Subcutaneous adipose tissue (tissue), 4 donors: ENCODE measurements around the gene C22orf39. TPM values are rescaled to one million over a fixed set of nuclear protein-coding genes. Genes with fewer than 3 reads are reported as not detected.

Experiments used
- total RNA-seq, 4 donors: library from RNA; depleted of rRNA; stranded (reverse); fragments of >200 nt; gene quantifications; one replicate each; pipeline ENCODE4 v1.1.0, GENCODE V29; 2016
- TF ChIP-seq, protein P1 (sequence below): fragments of 450-650 bp; IDR thresholded peaks from one replicate; pipeline ENCODE4 v1.5.1; 2016; ENCODE audit warnings: low read depth, mild to moderate bottlenecking, control low read depth, antibody characterized with exemption, moderate library complexity

The C22orf39 gene
- total RNA-seq, 4 donors from 2014 or later, result 45.4 to 81.8 (median 62.3) TPM

DNA sequence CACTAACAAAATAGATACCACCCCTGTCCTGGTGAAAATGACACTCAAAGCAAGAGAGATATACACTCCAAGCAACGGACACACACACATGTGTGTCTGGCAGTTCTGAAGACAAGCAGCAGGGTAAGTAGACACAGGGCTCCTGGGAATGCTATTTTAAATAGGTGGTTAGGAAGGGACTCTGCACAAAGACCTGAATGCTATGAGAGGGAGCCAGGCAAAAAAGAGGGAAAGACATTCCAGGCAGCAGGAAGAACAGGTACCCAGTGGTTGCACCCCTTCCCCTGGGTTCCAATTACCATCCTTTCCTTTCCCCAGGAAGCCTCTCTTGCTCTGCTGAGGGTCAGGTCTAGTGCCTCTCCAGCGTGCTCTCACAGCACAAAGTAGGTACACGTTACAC lies 28.5 kb upstream of the C22orf39 start:
- TF ChIP-seq, protein P1, sequence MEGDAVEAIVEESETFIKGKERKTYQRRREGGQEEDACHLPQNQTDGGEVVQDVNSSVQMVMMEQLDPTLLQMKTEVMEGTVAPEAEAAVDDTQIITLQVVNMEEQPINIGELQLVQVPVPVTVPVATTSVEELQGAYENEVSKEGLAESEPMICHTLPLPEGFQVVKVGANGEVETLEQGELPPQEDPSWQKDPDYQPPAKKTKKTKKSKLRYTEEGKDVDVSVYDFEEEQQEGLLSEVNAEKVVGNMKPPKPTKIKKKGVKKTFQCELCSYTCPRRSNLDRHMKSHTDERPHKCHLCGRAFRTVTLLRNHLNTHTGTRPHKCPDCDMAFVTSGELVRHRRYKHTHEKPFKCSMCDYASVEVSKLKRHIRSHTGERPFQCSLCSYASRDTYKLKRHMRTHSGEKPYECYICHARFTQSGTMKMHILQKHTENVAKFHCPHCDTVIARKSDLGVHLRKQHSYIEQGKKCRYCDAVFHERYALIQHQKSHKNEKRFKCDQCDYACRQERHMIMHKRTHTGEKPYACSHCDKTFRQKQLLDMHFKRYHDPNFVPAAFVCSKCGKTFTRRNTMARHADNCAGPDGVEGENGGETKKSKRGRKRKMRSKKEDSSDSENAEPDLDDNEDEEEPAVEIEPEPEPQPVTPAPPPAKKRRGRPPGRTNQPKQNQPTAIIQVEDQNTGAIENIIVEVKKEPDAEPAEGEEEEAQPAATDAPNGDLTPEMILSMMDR, result no peak

DNA sequence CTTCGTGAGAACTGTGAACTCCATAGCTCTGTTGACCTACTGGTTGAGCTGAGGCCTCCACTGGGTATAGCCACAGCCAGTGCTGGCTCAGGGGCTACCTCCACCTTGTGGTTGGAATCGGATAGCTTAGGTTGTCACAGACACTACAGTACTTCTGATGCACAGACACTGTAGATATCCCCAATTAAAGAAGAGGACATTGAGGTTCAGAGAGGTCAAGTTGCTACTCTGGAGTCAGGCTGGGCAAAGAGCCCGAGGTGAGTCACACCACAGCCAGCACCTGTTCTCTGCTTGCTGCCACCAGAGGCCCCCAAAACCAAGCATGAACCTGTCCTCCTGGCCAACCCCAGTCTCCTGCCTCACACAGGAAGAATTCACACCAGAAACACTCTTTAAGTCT lies 26.1 kb upstream of the C22orf39 start:
- TF ChIP-seq, protein P1, result no peak

DNA sequence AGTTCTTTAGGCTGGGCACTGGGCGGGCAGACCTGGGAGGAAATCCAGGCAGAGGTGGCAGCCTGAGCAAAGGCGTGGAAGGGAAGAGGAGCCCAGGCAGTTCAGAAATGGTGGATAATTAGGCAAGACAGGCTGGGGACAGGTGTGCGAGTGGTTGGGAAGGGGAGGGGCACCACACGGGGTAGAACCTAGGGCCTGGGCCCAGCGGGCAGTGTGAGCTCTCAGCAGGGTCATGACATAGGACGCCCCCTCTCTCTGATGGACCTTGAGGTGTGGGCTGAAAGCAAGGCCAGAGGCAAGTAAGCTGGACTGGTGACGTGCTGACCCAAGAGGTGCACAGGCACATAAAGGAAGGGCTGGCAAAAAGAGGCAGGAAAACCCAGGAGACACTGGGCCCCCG lies 24.7 kb upstream of the C22orf39 start:
- TF ChIP-seq, protein P1, result no peak

DNA sequence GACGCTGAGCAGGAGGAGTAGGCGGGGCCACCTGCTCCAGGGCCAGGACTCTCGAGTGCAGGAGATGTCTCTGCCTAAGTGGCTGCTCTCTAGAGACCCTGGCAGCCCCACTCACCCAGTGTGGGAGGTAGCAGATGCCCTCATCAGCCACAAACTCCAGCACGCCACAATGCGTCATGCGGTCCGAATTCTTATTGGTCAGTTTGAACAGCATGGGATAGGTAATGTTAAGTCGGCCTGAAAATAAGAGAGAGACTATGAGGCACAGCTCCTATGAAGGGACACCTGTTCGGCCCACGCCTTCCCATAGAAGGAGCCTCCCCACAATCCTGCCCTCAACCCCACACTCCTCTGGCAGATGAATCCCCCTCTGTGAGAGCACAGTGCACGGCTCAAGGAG lies 24.1 kb upstream of the C22orf39 start:
- TF ChIP-seq, protein P1, result no peak

DNA sequence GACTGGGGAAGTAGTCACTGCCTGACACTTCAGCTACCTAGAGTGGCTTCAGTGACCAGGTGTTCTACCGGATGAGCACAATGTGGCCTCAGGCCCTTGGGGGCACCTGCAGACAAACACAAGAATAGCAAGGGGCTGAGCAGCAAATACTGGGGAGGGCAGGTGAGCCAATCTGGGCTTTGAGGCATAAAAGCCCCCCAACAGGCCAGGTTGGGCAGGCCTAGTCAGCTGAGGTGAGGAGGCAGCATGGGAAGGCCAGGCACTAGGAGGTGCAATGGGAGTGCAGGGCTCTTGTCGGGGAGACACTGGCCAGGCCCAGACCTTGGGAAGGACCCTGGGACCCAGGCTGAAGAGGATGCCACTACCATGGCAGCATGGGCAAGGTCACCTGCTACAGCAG lies 22.5 kb upstream of the C22orf39 start:
- TF ChIP-seq, protein P1, result no peak

DNA sequence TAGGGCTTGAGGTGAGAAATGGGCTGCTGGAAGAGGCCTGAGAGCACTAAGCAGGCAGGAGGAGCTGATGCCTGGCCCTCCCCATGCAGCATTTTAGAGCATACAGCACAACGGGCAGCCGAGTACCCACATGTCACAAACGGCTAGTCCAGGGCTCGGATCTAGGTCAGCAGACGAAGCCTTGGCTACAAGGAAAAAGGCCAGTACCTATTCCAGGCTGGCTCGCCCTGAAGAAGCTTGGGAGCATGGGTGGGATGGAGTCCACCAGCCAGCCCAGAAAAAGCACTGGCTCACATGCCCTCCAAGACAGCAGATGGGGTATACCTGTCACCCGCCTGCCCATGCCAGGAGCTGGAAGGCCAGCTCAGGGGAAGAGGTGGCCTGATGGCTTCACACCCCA lies 21.9 kb upstream of the C22orf39 start:
- TF ChIP-seq, protein P1, result no peak

DNA sequence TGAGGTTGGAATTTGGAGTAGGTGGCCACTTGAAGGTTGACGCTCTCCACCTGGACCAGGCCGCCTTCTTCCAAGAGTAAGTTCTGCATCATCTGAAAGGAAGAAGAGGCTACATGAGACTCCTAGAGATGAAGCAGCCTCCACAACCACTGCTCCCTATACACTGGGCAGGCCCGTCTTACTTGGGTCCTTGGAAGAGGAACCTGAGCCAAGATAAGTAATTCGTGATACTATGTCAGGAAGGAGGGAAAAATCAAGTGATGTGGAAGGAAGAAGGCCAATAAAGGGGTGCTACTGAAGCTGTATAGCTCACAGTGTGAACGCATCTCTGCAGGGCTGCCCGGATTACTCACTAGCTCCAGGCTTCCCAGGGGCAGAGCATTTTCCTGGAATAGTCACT lies 20.4 kb upstream of the C22orf39 start:
- TF ChIP-seq, protein P1, result no peak
